ENCODE measurements around the gene GCSH. TPM values are rescaled to one million over a fixed set of nuclear protein-coding genes. Genes with fewer than 3 reads are reported as not detected.

GCSH gene
- polyA plus RNA-seq, 2 of the 4 experiments (the other 2 are of a cell fraction), result 73.5 to 76.4 TPM

DNA sequence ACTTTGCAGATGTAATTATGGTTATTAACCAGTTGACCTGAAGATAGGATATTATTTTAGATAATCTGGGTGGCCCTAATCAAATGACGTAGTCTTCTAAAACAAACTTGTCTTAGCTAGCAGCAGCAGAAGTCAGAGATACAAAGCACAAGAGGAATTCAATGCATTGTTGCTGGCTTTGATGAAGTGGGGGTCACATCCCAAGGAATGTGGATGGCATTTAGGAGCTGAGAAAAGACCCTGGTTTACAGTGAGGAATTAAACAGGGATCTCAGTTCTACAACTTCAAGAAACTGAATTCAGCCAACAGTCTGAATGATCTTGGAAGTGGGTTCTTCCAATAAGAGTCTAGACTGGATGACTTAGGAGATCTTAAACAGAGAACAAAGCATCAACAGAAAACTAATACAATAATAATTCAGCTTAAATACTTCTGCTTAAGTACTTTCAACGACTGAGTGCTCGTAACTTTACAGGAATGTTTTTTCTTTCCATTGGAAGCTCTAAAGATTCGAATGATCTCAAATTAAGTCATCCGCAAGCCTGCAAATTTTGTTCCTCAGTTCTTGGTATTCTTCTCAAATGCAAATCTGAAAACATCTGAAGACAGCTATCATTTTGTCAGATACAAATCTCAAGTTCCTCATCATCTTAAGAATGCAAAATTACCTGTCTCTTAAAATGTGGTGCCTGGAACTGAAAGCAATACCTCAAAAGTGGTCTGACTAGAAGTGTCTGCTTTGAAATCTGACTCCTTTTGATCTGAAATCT, 22.4 kb downstream of the GCSH start:
- Histone ChIP-seq H3K4me3 (no peak overlapping the region), H3K4me2 (no peak overlapping the region), H3K4me1 (peaks cover 5% of the 10 kb centered on the region; the same call in 1 of the 3 replicates), H3K9me3 (no peaks in the 10 kb centered on the region), H3K27ac (no peak overlapping the region)
- FAIRE-seq (no peak), DNase-seq (ENCODE audit: low read depth in 1 of 2, low spot score in 1 of 2) (no peak), ATAC-seq (no peak)
- ChIA-PET CTCF (interaction anchor here (0.6 to 2.0 kb wide), 3 partner anchors 9 to 702 kb away, joined by 3 to 9 read pairs (median 5); partner anchors contain the start of gene ATMIN), POLR2A (no interaction called here)
- TF ChIP-seq GATA3 (IDR thresholded peaks at IDR 0.05; ENCODE audit: borderline replicate concordance) (no peak), SREBF2 (IDR thresholded peaks at IDR 0.05) (no peak), CHD4 (IDR thresholded peaks at IDR 0.05; ENCODE audit: borderline replicate concordance) (no peak), RAD21 (conservative IDR thresholded peaks at IDR 0.05 in 1 of 2, IDR thresholded peaks at IDR 0.05 in 1 of 2) (no peak), CHD2 (IDR thresholded peaks at IDR 0.05; ENCODE audit: low read length, partially characterized antibody) (no peak), FOXS1 (CRISPR knock-in tag; IDR thresholded peaks at IDR 0.05) (no peak), ZNF302 (CRISPR knock-in tag; IDR thresholded peaks at IDR 0.05) (no peak), MAZ (IDR thresholded peaks at IDR 0.05; ENCODE audit: borderline replicate concordance, low read depth, low read length) (no peak)
- TF ChIP-seq, protein P1, sequence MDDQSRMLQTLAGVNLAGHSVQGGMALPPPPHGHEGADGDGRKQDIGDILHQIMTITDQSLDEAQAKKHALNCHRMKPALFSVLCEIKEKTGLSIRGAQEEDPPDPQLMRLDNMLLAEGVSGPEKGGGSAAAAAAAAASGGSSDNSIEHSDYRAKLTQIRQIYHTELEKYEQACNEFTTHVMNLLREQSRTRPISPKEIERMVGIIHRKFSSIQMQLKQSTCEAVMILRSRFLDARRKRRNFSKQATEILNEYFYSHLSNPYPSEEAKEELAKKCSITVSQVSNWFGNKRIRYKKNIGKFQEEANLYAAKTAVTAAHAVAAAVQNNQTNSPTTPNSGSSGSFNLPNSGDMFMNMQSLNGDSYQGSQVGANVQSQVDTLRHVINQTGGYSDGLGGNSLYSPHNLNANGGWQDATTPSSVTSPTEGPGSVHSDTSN (IDR thresholded peaks at IDR 0.05), result no peak
- TF ChIP-seq, protein P2, sequence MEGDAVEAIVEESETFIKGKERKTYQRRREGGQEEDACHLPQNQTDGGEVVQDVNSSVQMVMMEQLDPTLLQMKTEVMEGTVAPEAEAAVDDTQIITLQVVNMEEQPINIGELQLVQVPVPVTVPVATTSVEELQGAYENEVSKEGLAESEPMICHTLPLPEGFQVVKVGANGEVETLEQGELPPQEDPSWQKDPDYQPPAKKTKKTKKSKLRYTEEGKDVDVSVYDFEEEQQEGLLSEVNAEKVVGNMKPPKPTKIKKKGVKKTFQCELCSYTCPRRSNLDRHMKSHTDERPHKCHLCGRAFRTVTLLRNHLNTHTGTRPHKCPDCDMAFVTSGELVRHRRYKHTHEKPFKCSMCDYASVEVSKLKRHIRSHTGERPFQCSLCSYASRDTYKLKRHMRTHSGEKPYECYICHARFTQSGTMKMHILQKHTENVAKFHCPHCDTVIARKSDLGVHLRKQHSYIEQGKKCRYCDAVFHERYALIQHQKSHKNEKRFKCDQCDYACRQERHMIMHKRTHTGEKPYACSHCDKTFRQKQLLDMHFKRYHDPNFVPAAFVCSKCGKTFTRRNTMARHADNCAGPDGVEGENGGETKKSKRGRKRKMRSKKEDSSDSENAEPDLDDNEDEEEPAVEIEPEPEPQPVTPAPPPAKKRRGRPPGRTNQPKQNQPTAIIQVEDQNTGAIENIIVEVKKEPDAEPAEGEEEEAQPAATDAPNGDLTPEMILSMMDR (IDR thresholded peaks at IDR 0.05), result no peak
- 71% methylated on average over 5 of the region's 5 CpGs for WGBS (ENCODE audit: missing lambda C conversion rate)

- H3K4me1 ChIP-seq, result no peaks in the 10 kb centered on the region
- DNase-seq (ENCODE audit: low read depth in 1 of 2, low spot score in 1 of 2), result peak in 1 of 2 experiments; percentile 18
- WGBS (ENCODE audit: missing lambda C conversion rate), result 74% methylated on average over 4 of the region's 4 CpGs
- TF ChIP-seq SMC3 (IDR thresholded peaks at IDR 0.05), result no peak
- TF ChIP-seq RAD21 (conservative IDR thresholded peaks at IDR 0.05 in 1 of 2, IDR thresholded peaks at IDR 0.05 in 1 of 2), result no peak
- TF ChIP-seq NR3C1 (IDR thresholded peaks at IDR 0.05), result no peak
- TF ChIP-seq REST (IDR thresholded peaks at IDR 0.05), result no peak
- no peak for TF ChIP-seq HOXB13 (CRISPR knock-in tag; IDR thresholded peaks at IDR 0.05; ENCODE audit: low read depth)
- no peak for TF ChIP-seq JUN (IDR thresholded peaks at IDR 0.05)
- no peak for TF ChIP-seq FOSL2 (IDR thresholded peaks at IDR 0.05)
- no peak for TF ChIP-seq FOSL2 (CRISPR knock-in tag; IDR thresholded peaks at IDR 0.05)
- TF ChIP-seq, protein P3, sequence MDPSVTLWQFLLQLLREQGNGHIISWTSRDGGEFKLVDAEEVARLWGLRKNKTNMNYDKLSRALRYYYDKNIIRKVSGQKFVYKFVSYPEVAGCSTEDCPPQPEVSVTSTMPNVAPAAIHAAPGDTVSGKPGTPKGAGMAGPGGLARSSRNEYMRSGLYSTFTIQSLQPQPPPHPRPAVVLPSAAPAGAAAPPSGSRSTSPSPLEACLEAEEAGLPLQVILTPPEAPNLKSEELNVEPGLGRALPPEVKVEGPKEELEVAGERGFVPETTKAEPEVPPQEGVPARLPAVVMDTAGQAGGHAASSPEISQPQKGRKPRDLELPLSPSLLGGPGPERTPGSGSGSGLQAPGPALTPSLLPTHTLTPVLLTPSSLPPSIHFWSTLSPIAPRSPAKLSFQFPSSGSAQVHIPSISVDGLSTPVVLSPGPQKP (IDR thresholded peaks at IDR 0.05; ENCODE audit: low read depth, low read length), result no peak
- TF ChIP-seq CHD2 (IDR thresholded peaks at IDR 0.05; ENCODE audit: low read length, partially characterized antibody), result no peak
- TF ChIP-seq MAFK (IDR thresholded peaks at IDR 0.05; ENCODE audit: partially characterized antibody), result no peak
- no peak for TF ChIP-seq HDAC2 (IDR thresholded peaks at IDR 0.05)
- no peak for TF ChIP-seq HMGXB4 (CRISPR knock-in tag; IDR thresholded peaks at IDR 0.05; ENCODE audit: borderline replicate concordance)
- TF ChIP-seq NFE2L2 (conservative IDR thresholded peaks at IDR 0.05; ENCODE audit: low read length), result no peak
- TF ChIP-seq CEBPB (IDR thresholded peaks at IDR 0.05), result no peak
- TF ChIP-seq MAZ (IDR thresholded peaks at IDR 0.05; ENCODE audit: borderline replicate concordance, low read depth, low read length), result no peak
- ChIA-PET POLR2A (no interaction called here), CTCF (interaction anchor here (0.6 to 2.0 kb wide), 2 partner anchors 36 to 44 kb away, joined by 5 to 9 read pairs; partner anchors contain the start of gene ATMIN)
- H3K4me2 ChIP-seq, result no peak overlapping the region
- no peak overlapping the region for H3K27ac ChIP-seq
- H3K4me3 ChIP-seq, result no peak overlapping the region
- ATAC-seq, result no peak
- no peaks in the 10 kb centered on the region for H3K9me3 ChIP-seq
- no peak for FAIRE-seq
Measured at GRCh38 chr16:81071805-81072204, 24.4 kb downstream of the GCSH start.
